Measurements from ENCODE around the gene GATD1. TPM values are rescaled to one million over a fixed set of nuclear protein-coding genes. Genes with fewer than 3 reads are reported as not detected.

The GATD1 gene
- total and polyA plus RNA-seq, 2 donors (not counting 1 experiment from before 2014, with no cell fraction given) = 14.7 to 20.3 TPM

DNA sequence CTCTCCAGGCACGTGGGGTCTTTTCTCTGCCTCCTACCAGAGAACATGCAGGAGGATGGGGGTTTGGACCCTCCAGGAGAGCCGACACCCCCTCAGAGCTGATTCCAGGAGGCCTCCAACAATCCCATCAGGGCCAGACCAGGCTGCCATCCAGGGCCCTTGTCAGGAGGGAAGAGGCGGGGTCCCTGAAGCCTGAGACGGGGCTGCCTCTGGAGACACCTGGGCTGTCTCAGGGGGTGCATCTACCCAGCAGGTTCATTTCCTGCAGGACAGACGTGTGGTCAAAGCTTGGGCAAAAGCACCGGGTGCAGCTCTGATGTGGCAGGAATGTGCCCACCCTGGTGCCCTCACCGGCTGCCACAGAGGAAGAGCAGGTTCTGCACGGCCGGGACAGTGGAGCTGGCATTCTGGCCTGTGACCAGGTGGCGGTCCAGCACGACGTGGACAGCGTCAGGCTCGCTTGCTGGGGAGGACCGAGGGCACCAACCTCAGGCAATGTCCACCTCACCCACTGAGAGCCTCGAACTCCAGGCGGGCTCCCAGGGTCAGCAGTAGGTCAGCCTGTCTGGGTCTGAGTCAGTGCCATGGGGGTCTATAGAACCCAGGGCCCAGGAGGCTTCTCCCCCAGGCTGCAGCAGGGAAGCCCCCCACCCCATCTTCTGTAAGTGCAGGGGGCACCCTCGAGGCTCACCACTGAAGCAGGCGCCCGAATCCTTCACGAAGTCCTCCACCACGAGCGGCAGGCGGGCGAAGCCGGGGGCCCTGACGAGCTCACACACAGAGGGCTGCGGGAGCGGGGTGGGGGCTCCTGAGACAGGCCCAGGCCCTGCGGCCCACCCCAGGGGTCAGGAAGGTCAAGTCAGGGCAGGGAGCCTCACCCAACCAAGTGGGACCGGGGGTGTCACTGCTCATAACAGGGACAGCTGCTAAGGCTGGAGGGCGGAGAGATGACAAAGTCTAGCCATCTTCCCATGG lies 6.4 kb downstream of the GATD1 start:
- Histone ChIP-seq H3K4me3 (replicated peaks in 1 of 4; ENCODE audit: control extremely low read depth in 1 of 4, insufficient read depth in 1 of 4, low read depth in 3 of 4, low read length in 4 of 4) (no peak overlapping the region), H3K9me3 (ENCODE audit: control insufficient read depth, insufficient read depth, low read depth, low read length) (no peaks in the 10 kb centered on the region), H3K4me1 (ENCODE audit: control insufficient read depth, extremely low read depth, insufficient read depth, low read length) (no peaks in the 10 kb centered on the region), H3K36me3 (ENCODE audit: control insufficient read depth, insufficient read depth, low read length) (peaks cover 39% of the 10 kb centered on the region), H3K4me2 (ENCODE audit: extremely low read depth, insufficient read depth, low read length) (no peak overlapping the region), H3K79me2 (ENCODE audit: control insufficient read depth, insufficient read depth, low read length) (peaks cover 46% of the 10 kb centered on the region), H3K9ac (ENCODE audit: insufficient read depth, low read length) (no peak overlapping the region), H2AFZ (ENCODE audit: low read length) (no peak overlapping the region), H4K20me1 (ENCODE audit: control insufficient read depth, extremely low read depth, insufficient read depth, low read length) (no peaks in the 10 kb centered on the region), H3K27ac (ENCODE audit: insufficient read depth, low read length) (no peak overlapping the region), H3K27me3 (ENCODE audit: control insufficient read depth, insufficient read depth, low read length) (no peaks in the 10 kb centered on the region)
- no peak for DNase-seq (ENCODE audit: low read depth in 2 of 2)
- TF ChIP-seq CTCF (conservative IDR thresholded peaks at IDR 0.05 in 1 of 2, IDR thresholded peaks at IDR 0.05 in 1 of 2; ENCODE audit: low read depth in 1 of 2, low read length in 2 of 2) = no peak
- no peak for TF ChIP-seq EZH2 (IDR thresholded peaks at IDR 0.05; ENCODE audit: low read length, missing control alignments)

DNA sequence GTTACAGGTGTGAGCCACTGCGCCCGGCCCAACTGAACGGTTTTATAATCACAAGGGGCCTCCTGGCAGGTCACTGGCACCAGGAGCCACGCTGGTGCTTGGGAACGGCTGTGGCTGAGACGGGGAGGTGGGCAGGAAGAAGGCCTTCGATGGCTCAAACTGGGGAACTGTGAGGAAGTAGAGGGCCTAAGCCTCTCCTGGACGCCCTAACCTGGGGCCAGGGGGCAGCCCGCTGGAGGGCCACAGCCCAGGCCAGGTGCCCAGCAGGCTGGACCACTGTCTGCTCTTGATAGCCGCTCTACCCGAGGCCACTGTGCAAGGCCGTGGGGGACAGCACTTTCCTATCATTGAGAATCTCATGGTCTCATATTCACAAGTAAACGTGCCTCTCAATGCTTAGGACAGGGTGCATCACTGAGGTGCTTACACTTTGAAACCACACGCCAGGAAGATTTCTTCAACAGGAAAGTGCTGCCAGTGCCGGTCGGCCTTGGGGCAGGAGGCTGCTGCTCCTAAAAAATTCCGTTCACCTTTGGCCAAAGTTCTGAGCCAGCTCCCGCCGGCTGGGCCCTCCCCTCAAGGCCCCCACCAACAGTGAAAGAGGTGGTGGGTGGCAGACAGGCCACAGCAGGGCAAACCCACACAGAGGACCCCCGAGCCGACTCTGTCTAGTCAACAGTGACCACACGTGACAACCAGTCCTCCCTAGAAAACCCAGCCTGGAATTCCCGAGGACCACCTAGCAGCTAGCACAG lies 7.2 kb downstream of the GATD1 start:
- no peak for DNase-seq (ENCODE audit: low read depth in 2 of 2)
- H3K36me3 ChIP-seq (ENCODE audit: control insufficient read depth, insufficient read depth, low read length) = peaks cover 41% of the 10 kb centered on the region

More for the DNA sequence above, 7.2 kb downstream of the GATD1 start:
- H3K9me3 ChIP-seq (ENCODE audit: control insufficient read depth, insufficient read depth, low read depth, low read length) = no peaks in the 10 kb centered on the region
- no peak overlapping the region for H3K4me2 ChIP-seq (ENCODE audit: extremely low read depth, insufficient read depth, low read length)
- H2AFZ ChIP-seq (ENCODE audit: low read length) = no peak overlapping the region
- H4K20me1 ChIP-seq (ENCODE audit: control insufficient read depth, extremely low read depth, insufficient read depth, low read length) = no peaks in the 10 kb centered on the region
- H3K9ac ChIP-seq (ENCODE audit: insufficient read depth, low read length) = no peak overlapping the region
- no peak overlapping the region for H3K4me3 ChIP-seq (replicated peaks in 1 of 4; ENCODE audit: control extremely low read depth in 1 of 4, insufficient read depth in 1 of 4, low read depth in 3 of 4, low read length in 4 of 4)
- H3K4me1 ChIP-seq (ENCODE audit: control insufficient read depth, extremely low read depth, insufficient read depth, low read length) = no peaks in the 10 kb centered on the region
- peaks cover 38% of the 10 kb centered on the region for H3K79me2 ChIP-seq (ENCODE audit: control insufficient read depth, insufficient read depth, low read length)
- H3K27ac ChIP-seq (ENCODE audit: insufficient read depth, low read length) = no peak overlapping the region
- H3K27me3 ChIP-seq (ENCODE audit: control insufficient read depth, insufficient read depth, low read length) = no peaks in the 10 kb centered on the region
- no peak for TF ChIP-seq EZH2 (IDR thresholded peaks at IDR 0.05; ENCODE audit: low read length, missing control alignments)
- TF ChIP-seq CTCF (conservative IDR thresholded peaks at IDR 0.05 in 1 of 2, IDR thresholded peaks at IDR 0.05 in 1 of 2; ENCODE audit: low read depth in 1 of 2, low read length in 2 of 2) = no peak
